Duodenal mucosa (tissue), 2 donors: ENCODE data around the gene INAFM2.

Source experiments
- H3K27ac ChIP-seq: one replicate; pipeline ENCODE4 v1.7.0; 2013; ENCODE audit warnings: low read depth, low read length
- H3K27me3 ChIP-seq, 2 donors: one replicate each; pipeline ENCODE4 v1.7.0; 2013; ENCODE audit warnings: low read length in 2 of 2, control low read depth in 1 of 2; ENCODE audit not compliant: insufficient read depth in 2 of 2, control insufficient read depth in 1 of 2
- H3K36me3 ChIP-seq, 2 donors: one replicate each; pipeline ENCODE4 v1.7.0; 2013; ENCODE audit warnings: low read length in 2 of 2, control low read depth in 1 of 2; ENCODE audit not compliant: insufficient read depth in 2 of 2, control insufficient read depth in 1 of 2
- H3K4me1 ChIP-seq, 2 donors: one replicate each; pipeline ENCODE4 v1.7.0; 2013; ENCODE audit warnings: low read length in 2 of 2, control low read depth in 1 of 2; ENCODE audit not compliant: insufficient read depth in 2 of 2, control insufficient read depth in 1 of 2
- H3K4me3 ChIP-seq, 2 donors: one replicate each; pipeline ENCODE4 v1.7.0; 2013; ENCODE audit warnings: low read length in 2 of 2, low read depth in 1 of 2
- H3K9ac ChIP-seq, 2 donors: one replicate each; pipeline ENCODE4 v1.7.0; 2013; ENCODE audit warnings: low read length in 2 of 2, low read depth in 1 of 2
- H3K9me3 ChIP-seq, 2 donors: one replicate each; pipeline ENCODE4 v1.7.0; 2013; ENCODE audit warnings: low read length in 2 of 2, control low read depth in 1 of 2; ENCODE audit not compliant: control insufficient read depth in 1 of 2

The INAFM2 gene

DNA sequence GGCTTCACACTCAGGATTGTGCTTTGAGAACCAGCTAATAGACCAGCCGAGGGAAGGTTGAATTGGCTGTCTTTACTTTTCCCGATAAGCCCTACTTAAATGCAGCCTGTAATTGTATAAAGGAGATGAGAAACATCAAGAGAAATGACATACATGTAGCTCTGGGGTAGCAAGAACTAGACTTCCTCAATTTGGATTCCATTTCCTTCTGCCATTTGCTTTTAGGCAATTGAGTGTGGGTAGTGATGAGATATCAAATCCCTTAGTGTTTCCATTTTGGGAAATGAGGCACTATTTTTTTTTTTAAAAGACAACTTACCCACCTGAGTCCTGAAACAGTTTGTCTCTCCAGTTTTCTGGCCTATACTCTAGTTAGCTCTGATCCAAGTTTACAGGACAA lies 2.2 kb downstream of the INAFM2 start:
- H3K27ac ChIP-seq = no peak overlapping the region
- H3K4me1 ChIP-seq = peaks cover 21 to 24% of the 10 kb centered on the region in 2 donors
- no peaks in the 10 kb centered on the region for H3K36me3 ChIP-seq
- no peaks in the 10 kb centered on the region for H3K9me3 ChIP-seq
- H3K27me3 ChIP-seq = no peaks in the 10 kb centered on the region
- H3K9ac ChIP-seq = peak overlapping the region in 1 of 2 donors; percentile 37
- no peak overlapping the region for H3K4me3 ChIP-seq

DNA sequence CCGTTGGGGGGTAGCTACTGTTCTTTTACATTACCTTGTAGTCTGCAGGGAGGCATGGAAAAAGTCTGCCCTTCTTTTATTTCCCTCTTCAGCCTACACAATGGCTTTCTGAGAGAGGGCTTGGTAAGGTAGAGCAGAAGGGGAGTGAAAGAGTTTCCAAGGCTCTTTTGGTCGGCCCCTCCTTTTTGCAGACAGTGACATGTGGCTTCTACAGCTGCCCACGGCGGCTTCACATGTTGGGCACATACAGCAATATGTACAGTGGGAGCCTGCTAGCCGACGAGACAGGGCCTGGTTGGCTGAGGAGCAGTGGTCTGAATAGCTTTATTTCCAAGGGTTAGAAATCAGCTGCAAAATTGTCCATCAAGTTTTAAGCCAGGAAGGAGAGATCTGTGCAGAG lies 4.0 kb downstream of the INAFM2 start:
- H3K27me3 ChIP-seq = no peaks in the 10 kb centered on the region
- no peak overlapping the region for H3K4me3 ChIP-seq
- no peak overlapping the region for H3K9ac ChIP-seq
- H3K27ac ChIP-seq = no peak overlapping the region
- peaks cover 23 to 27% of the 10 kb centered on the region in 2 donors for H3K4me1 ChIP-seq
- H3K36me3 ChIP-seq = no peaks in the 10 kb centered on the region
- H3K9me3 ChIP-seq = no peaks in the 10 kb centered on the region

DNA sequence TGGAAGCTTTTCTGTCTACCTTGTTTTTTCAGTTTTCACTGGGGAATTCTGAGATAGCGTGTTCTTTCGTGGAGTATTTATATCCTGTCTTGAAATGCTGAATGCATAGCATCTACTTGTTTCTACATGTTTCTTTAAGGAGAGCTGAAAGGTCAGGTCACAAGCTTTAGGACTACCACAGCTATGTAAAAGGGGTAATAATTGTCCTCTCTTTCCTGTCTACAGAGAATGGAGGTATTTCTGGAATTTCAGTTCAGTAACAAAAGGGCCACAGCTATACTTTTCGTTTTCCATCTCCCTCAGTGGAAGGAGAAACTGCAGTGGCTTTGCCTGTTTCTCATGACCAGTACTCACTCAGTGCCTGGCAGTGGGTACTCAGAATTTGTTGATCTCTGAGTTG lies 4.7 kb downstream of the INAFM2 start:
- Histone ChIP-seq H3K27ac (no peak overlapping the region), H3K9ac (no peak overlapping the region), H3K36me3 (no peaks in the 10 kb centered on the region), H3K4me3 (no peak overlapping the region), H3K9me3 (no peaks in the 10 kb centered on the region), H3K27me3 (no peaks in the 10 kb centered on the region), H3K4me1 (peaks cover 17 to 21% of the 10 kb centered on the region in 2 donors)

DNA sequence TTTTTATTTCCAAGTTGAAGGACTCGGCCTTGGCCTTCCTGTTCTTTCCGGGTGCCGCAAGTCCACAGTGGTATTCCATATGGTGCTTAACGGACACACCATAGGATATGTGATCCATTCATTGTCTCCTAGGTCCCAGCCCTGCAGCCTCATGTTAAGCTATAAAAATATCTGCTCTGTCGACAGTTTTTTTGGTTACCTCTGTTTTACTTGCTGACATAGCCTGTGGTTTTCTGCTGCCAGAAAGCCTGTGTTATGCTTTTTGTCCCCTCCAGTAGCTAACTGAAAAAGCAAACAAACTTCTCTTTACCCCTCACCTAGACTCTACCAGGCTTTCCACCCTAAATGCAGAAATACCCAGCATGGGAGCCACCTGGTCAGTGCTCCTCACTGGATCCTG lies 5.3 kb downstream of the INAFM2 start:
- Histone ChIP-seq H3K27me3 (no peaks in the 10 kb centered on the region), H3K9me3 (no peaks in the 10 kb centered on the region), H3K36me3 (no peaks in the 10 kb centered on the region), H3K4me1 (peaks cover 21 to 23% of the 10 kb centered on the region in 2 donors), H3K4me3 (no peak overlapping the region), H3K27ac (no peak overlapping the region), H3K9ac (no peak overlapping the region)

DNA sequence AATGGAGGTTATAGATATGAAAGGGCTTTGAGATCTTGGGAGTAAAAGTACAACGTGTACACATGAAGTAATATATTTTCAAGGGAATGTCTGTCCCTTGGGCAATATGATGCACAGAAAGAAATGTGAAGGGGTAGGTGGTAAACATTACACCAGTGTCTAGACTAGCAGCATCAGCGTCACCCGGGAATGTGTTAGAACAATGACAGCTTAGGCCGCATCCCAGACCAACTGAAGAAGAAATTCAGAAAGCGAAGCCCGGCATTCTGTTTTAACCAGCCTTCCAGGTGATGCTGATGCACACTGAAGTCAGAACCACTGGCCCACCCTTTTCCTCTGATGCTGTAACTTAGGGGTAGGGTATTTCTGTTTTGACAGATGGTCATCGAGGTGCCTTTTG lies 6.3 kb downstream of the INAFM2 start:
- Histone ChIP-seq H3K27ac (no peak overlapping the region), H3K36me3 (no peaks in the 10 kb centered on the region), H3K9me3 (no peaks in the 10 kb centered on the region), H3K4me1 (peaks cover 27 to 33% of the 10 kb centered on the region in 2 donors), H3K4me3 (no peak overlapping the region), H3K27me3 (no peaks in the 10 kb centered on the region), H3K9ac (no peak overlapping the region)

DNA sequence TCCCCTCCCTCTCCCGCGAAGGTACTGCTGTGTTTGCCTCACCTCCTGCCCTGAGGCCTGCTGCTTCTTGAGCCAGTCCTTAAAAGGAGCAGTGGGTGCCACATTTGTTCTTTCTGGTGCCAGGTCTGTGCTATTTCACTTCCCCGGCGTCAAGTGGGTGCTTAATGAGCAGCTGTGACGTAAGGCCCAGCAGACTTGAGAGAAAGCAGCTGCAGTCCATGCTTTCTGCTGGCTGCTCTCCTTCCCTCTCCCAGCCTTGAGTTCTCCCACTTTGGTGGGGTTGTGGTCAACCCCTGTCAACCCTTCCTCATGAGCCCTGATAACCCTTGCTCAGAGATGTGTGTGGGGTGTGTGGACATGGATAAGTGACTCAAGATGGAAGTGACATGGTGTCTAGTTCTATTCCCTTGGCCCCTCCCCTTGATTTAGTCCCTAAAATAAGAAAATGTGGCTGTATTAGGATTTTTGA lies 6.9 kb downstream of the INAFM2 start:
- Histone ChIP-seq H3K4me3 (no peak overlapping the region), H3K27me3 (no peaks in the 10 kb centered on the region), H3K9ac (no peak overlapping the region), H3K27ac (no peak overlapping the region), H3K36me3 (no peaks in the 10 kb centered on the region), H3K9me3 (no peaks in the 10 kb centered on the region), H3K4me1 (peaks cover 27 to 37% of the 10 kb centered on the region in 2 donors)

DNA sequence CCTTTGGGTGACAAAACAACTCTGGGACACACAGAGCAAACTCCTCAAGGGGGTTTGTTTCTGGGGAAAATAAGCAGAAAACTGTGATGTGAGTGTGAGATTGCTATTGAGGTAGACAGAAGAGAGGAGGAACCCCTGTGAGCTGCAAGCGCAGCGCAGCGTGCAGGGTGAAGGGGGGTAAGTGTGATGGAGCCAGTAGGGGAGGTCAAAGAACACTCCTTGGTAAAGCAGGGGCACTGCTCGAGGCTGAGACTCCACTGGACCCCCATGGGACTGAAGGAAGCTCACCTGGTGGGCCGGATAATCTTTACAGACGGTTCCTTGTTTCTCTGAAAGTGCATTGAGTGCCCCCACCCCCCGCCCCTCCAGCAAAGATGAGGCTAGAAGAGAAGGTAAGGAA lies 7.5 kb downstream of the INAFM2 start:
- H3K9me3 ChIP-seq = no peaks in the 10 kb centered on the region
- H3K27me3 ChIP-seq = no peaks in the 10 kb centered on the region
- H3K9ac ChIP-seq = no peak overlapping the region
- no peak overlapping the region for H3K27ac ChIP-seq
- no peak overlapping the region for H3K4me3 ChIP-seq
- H3K36me3 ChIP-seq = no peaks in the 10 kb centered on the region
- H3K4me1 ChIP-seq = peaks cover 31 to 38% of the 10 kb centered on the region in 2 donors

DNA sequence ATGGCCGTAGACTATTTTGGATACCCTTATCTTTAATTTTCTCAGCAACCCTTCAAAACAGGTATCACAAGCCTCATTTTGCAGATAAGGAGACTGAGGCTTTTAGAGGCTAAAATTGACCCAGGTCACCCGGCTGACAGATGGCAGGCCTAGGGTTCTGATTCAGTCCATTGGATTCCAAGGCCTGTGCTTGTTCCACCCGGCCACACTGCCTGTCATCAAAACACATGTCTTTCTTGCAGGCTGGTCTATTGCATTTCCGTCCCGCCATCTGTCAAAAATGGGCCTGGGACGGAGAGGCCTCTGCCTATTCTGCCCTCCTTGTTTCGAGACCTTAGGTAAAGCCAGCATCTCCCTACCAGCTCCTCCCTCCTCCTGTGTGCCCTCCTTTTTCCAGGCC lies 8.1 kb downstream of the INAFM2 start:
- no peak overlapping the region for H3K27ac ChIP-seq
- no peaks in the 10 kb centered on the region for H3K9me3 ChIP-seq
- H3K4me1 ChIP-seq = peaks cover 31 to 37% of the 10 kb centered on the region in 2 donors
- no peak overlapping the region for H3K9ac ChIP-seq
- no peaks in the 10 kb centered on the region for H3K27me3 ChIP-seq
- no peak overlapping the region for H3K4me3 ChIP-seq
- H3K36me3 ChIP-seq = no peaks in the 10 kb centered on the region

DNA sequence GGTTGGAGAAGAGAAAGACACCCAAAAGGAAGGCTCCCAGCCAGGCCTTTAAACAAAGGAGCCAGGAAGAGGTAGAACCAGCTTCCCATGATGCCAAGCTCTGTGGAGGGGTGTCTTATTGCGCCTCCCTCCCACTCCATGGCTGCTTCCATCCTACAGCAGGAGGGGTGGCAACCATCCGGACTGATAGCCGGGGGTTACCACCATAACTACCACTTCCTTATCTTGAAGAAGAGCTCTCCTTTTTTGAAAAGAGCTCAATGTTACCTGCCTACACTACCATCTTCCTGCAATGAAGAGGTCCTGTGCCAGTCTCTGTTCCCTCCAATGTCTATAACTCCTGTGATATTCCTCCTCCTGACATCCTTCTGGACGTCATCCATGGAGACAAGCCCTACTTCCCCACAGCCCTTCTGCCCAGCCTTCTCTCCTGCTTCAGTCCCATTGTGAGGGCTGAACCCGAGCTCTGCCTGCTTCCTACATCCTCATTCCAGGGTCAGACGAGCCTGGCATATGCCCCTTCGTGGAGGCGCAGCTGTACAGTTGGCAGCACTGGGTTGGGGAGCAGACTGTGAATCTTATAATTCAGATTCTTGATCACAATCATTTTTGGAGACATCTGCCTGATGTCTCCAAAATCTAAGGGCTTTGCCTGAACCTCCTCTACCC lies 8.8 kb downstream of the INAFM2 start:
- H3K9ac ChIP-seq = no peak overlapping the region
- H3K27me3 ChIP-seq = no peaks in the 10 kb centered on the region
- no peak overlapping the region for H3K4me3 ChIP-seq
- H3K36me3 ChIP-seq = no peaks in the 10 kb centered on the region
- H3K9me3 ChIP-seq = no peaks in the 10 kb centered on the region
- no peak overlapping the region for H3K27ac ChIP-seq
- H3K4me1 ChIP-seq = peaks cover 32 to 33% of the 10 kb centered on the region in 2 donors

DNA sequence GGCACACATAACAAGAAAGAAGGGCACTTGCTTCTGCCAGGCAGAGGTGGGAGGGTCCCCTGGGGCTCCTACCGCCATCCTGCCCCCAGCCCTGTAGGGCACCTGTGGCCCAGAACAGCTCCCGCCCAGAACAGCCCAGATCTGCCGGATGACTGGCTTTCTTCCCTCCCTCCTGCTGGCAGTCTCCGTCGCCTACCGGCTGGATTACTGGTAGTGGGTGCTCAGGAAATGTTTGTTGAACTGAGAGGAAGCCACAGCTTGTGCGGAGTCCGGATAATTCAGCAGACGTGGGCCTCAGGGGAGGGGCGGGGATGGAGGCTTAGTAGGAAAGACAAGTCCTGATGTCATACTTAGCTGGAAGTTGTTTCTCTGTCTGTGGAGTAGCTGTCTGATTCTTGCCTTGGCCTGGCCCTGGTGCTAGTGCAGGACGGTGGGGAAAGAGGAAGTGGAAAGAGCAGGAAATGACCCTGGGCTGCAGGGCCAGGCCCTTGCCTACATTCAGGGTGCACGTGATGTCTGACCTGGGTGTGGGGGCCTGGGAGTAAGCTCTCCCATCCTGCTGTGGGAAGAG lies 10.5 kb downstream of the INAFM2 start:
- Histone ChIP-seq H3K9ac (peak overlapping the region in 1 of 2 donors; percentile 27), H3K4me1 (peaks cover 48% of the 10 kb centered on the region in 2 donors), H3K27ac (peak overlapping the region; percentile 77), H3K4me3 (peak overlapping the region in 1 of 2 donors; percentile 8), H3K27me3 (no peaks in the 10 kb centered on the region), H3K9me3 (no peaks in the 10 kb centered on the region), H3K36me3 (no peaks in the 10 kb centered on the region)
